HepG2 (cell line): ENCODE data around the gene CLDN20. TPM values are rescaled to one million over a fixed set of nuclear protein-coding genes. Genes with fewer than 3 reads are reported as not detected.

Experiments used
- FOXA3 ChIP-seq: IDR thresholded peaks from 2 replicates; pipeline ENCODE4 v1.6.1; 2016; ENCODE audit warnings: missing genetic modification reagents, missing compliant biosample characterization
- GABPA ChIP-seq, 2 experiments: IDR thresholded peaks; 2 replicates each; pipeline ENCODE4 v1.6.1; 2011 to 2016; ENCODE audit warnings: low read depth in 2 of 2, low read length in 1 of 2, missing biosample characterization in 1 of 2, missing genetic modification characterization in 1 of 2
- MEF2D ChIP-seq: sonication (generic); formaldehyde crosslinking; IDR thresholded peaks from 2 replicates; pipeline ENCODE4 v1.5.1; 2020; ENCODE audit warnings: mild to moderate bottlenecking, missing genetic modification reagents
- NCOA5 ChIP-seq: sonication (generic); formaldehyde crosslinking; IDR thresholded peaks from 2 replicates; pipeline ENCODE4 v1.4.0; 2020; ENCODE audit warnings: missing genetic modification reagents
- PHF5A ChIP-seq: IDR thresholded peaks from one replicate; pipeline ENCODE4 v1.6.1; 2018; ENCODE audit warnings: low read depth, missing genetic modification reagents; ENCODE audit not compliant: unreplicated experiment
- RFXAP ChIP-seq: sonication (generic); formaldehyde crosslinking; IDR thresholded peaks from 2 replicates; pipeline ENCODE4 v1.4.0; 2020; ENCODE audit warnings: missing genetic modification reagents, borderline replicate concordance
- RNF219 ChIP-seq: sonication (generic); formaldehyde crosslinking; IDR thresholded peaks from 2 replicates; pipeline ENCODE4 v1.5.0; 2020; ENCODE audit warnings: mild to moderate bottlenecking, missing genetic modification reagents
- SMYD3 ChIP-seq: sonication (generic); formaldehyde crosslinking; IDR thresholded peaks from 2 replicates; pipeline ENCODE4 v1.8.1; 2023; ENCODE audit warnings: mild to moderate bottlenecking, missing genetic modification reagents
- STAT5B ChIP-seq: sonication (generic); formaldehyde crosslinking; IDR thresholded peaks from 2 replicates; pipeline ENCODE4 v1.4.0; 2020; ENCODE audit warnings: missing genetic modification reagents
- TOE1 ChIP-seq: sonication (generic); formaldehyde crosslinking; IDR thresholded peaks from 2 replicates; pipeline ENCODE4 v1.4.0; 2020; ENCODE audit warnings: mild to moderate bottlenecking, missing genetic modification reagents
- ZBTB20 ChIP-seq: sonication (generic); formaldehyde crosslinking; IDR thresholded peaks from 2 replicates; pipeline ENCODE4 v1.8.1; 2023; ENCODE audit warnings: missing genetic modification reagents, low read depth, mild to moderate bottlenecking, borderline replicate concordance
- ZBTB42 ChIP-seq: sonication (generic); formaldehyde crosslinking; IDR thresholded peaks from 2 replicates; pipeline ENCODE4 v1.5.0; 2020; ENCODE audit warnings: mild to moderate bottlenecking, missing genetic modification reagents
- ZBTB7A ChIP-seq: sonication (generic); formaldehyde crosslinking; IDR thresholded peaks from 2 replicates; pipeline ENCODE4 v1.8.0; 2022; ENCODE audit warnings: mild to moderate bottlenecking, missing genetic modification reagents
- ZNF180 ChIP-seq: sonication (generic); formaldehyde crosslinking; IDR thresholded peaks from 2 replicates; pipeline ENCODE4 v1.4.0; 2020; ENCODE audit warnings: low read depth, missing genetic modification reagents, borderline replicate concordance
- ZNF281 ChIP-seq: sonication (generic); formaldehyde crosslinking; IDR thresholded peaks from 2 replicates; pipeline ENCODE4 v1.4.0; 2020; ENCODE audit warnings: missing genetic modification reagents, borderline replicate concordance
- ZNF878 ChIP-seq: sonication (generic); formaldehyde crosslinking; IDR thresholded peaks from 2 replicates; pipeline ENCODE4 v1.8.1; 2023; ENCODE audit warnings: mild to moderate bottlenecking, missing genetic modification reagents, moderate library complexity
- ZSCAN30 ChIP-seq: sonication (generic); formaldehyde crosslinking; IDR thresholded peaks from 2 replicates; pipeline ENCODE4 v1.5.0; 2020; ENCODE audit warnings: mild to moderate bottlenecking, missing genetic modification reagents
- polyA plus RNA-seq, 8 experiments: library from polyadenylated mRNA; depleted of rRNA in 3 of 8; stranded (reverse) in 7 of 8; unstranded in 1 of 8; fragments of >200 nt; fragmentation: Illumina TruSeq in 4 of 8; extraction: Trizol in 4 of 8; gene quantifications; 2 replicates each; pipeline versions ENCODE4 v1.2.1 to v1.2.3, GENCODE V29; 2011 to 2016; ENCODE audit warnings: low read depth in 4 of 8, missing spikeins in 1 of 8, mixed read lengths in 1 of 8; ENCODE audit not compliant: insufficient read depth in 1 of 8
- total RNA-seq, 5 experiments: library from RNA; depleted of rRNA; stranded (reverse); fragments of >200 nt; fragmentation: Illumina TruSeq; extraction: Trizol; gene quantifications; 2 replicates each; pipeline ENCODE4 v1.2.3, GENCODE V29; 2016; ENCODE audit warnings: low read depth in 1 of 5
- TF ChIP-seq, protein P1 (sequence below): sonication (generic); formaldehyde crosslinking; IDR thresholded peaks from 2 replicates; pipeline ENCODE4 v1.9.0; 2021; ENCODE audit warnings: missing genetic modification reagents, mild to moderate bottlenecking, borderline replicate concordance
- TF ChIP-seq, protein P2 (sequence below), 2 experiments: fragments of 450-650 bp in 1 of 2; sonication (generic) in 1 of 2; formaldehyde crosslinking; IDR thresholded peaks; 2 replicates each; pipeline versions ENCODE4 v1.5.0 to v1.8.0; 2020 to 2022; ENCODE audit warnings: mild to moderate bottlenecking in 1 of 2, missing genetic modification reagents in 1 of 2
- TF ChIP-seq, protein P3 (sequence below): IDR thresholded peaks from 2 replicates; pipeline ENCODE4 v1.6.1; 2016; ENCODE audit warnings: missing compliant biosample characterization, missing genetic modification reagents, borderline replicate concordance

CLDN20 gene
- total and polyA plus RNA-seq, 2 of the 13 experiments (the other 11 are each of a cell fraction or from before 2014, with no cell fraction given) = not detected

GRCh38 chr6:155314092-155314772 lies 50.4 kb downstream of the CLDN20 start, which contains the start of gene TFB1M (continued):
- TF ChIP-seq RNF219 (CRISPR knock-in tag) (no peak), STAT5B (CRISPR knock-in tag) (no peak), PHF5A (CRISPR knock-in tag) (no peak), SMYD3 (no peak), RFXAP (CRISPR knock-in tag) (peak; percentile 33; the same call in 1 of the 2 replicates), ZNF180 (CRISPR knock-in tag) (peak; percentile 82; the same call in 1 of the 2 replicates), ZBTB7A (peak; percentile 54; the same call in 1 of the 2 replicates), FOXA3 (CRISPR knock-in tag) (peak; percentile 32; the same call in 1 of the 2 replicates), ZBTB42 (CRISPR knock-in tag) (no peak), ZSCAN30 (CRISPR knock-in tag) (no peak), ZNF281 (no peak; the same call in 1 of the 2 replicates), ZNF878 (CRISPR knock-in tag) (no peak), TOE1 (CRISPR knock-in tag) (no peak), ZBTB20 (CRISPR knock-in tag) (peak; percentile 51; the same call in 1 of the 2 replicates), MEF2D (CRISPR knock-in tag) (peak; percentile 85), NCOA5 (CRISPR knock-in tag) (0 out of 2 replicates have a peak, but pooled peaks have one; percentile 21), GABPA (IDR thresholded peaks at IDR 0.05; ENCODE audit: low read depth, low read length) (peak; percentile 93), GABPA (CRISPR knock-in tag; IDR thresholded peaks at IDR 0.05; ENCODE audit: low read depth) (peak; percentile 96)
- TF ChIP-seq, protein P1, sequence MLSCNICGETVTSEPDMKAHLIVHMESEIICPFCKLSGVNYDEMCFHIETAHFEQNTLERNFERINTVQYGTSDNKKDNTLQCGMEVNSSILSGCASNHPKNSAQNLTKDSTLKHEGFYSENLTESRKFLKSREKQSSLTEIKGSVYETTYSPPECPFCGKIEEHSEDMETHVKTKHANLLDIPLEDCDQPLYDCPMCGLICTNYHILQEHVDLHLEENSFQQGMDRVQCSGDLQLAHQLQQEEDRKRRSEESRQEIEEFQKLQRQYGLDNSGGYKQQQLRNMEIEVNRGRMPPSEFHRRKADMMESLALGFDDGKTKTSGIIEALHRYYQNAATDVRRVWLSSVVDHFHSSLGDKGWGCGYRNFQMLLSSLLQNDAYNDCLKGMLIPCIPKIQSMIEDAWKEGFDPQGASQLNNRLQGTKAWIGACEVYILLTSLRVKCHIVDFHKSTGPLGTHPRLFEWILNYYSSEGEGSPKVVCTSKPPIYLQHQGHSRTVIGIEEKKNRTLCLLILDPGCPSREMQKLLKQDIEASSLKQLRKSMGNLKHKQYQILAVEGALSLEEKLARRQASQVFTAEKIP (CRISPR knock-in tag) = no peak
- TF ChIP-seq, protein P2, sequence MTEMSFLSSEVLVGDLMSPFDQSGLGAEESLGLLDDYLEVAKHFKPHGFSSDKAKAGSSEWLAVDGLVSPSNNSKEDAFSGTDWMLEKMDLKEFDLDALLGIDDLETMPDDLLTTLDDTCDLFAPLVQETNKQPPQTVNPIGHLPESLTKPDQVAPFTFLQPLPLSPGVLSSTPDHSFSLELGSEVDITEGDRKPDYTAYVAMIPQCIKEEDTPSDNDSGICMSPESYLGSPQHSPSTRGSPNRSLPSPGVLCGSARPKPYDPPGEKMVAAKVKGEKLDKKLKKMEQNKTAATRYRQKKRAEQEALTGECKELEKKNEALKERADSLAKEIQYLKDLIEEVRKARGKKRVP (CRISPR knock-in tag; IDR thresholded peaks at IDR 0.05) = peak in 1 of 2 experiments; percentile 72; a peak in 2 of 4 replicates
- TF ChIP-seq, protein P3, sequence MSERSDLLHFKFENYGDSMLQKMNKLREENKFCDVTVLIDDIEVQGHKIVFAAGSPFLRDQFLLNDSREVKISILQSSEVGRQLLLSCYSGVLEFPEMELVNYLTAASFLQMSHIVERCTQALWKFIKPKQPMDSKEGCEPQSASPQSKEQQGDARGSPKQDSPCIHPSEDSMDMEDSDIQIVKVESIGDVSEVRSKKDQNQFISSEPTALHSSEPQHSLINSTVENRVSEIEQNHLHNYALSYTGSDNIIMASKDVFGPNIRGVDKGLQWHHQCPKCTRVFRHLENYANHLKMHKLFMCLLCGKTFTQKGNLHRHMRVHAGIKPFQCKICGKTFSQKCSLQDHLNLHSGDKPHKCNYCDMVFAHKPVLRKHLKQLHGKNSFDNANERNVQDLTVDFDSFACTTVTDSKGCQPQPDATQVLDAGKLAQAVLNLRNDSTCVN = peak; percentile 57; the same call in 1 of the 2 replicates
